DND-41 (cell line): ENCODE data around the gene TCL1B.

Experiments used
- ATAC-seq: fragments of 200-7000 bp; cut with Tn5 transposase; 3 replicates; pipeline ENCODE4 v1.9.1; 2021; ENCODE audit warnings: low read depth; ENCODE audit not compliant: insufficient read depth
- DNase-seq: peaks from one replicate; pipeline ENCODE4 v3.0.0-alpha.2; 2020
- H2AFZ ChIP-seq: 2 replicates; pipeline ENCODE4 v1.6.0; 2012; ENCODE audit warnings: low read depth, low read length
- H3K27ac ChIP-seq: 2 replicates; pipeline ENCODE4 v1.5.1; 2012; ENCODE audit warnings: low read length, inconsistent platforms
- H3K27me3 ChIP-seq: fragments of 200-600 bp; sonication (generic); 2 replicates; pipeline ENCODE4 v1.6.0; 2012; ENCODE audit warnings: low read length, mild to moderate bottlenecking, inconsistent platforms; ENCODE audit not compliant: insufficient read depth, poor library complexity
- H3K36me3 ChIP-seq: 2 replicates; pipeline ENCODE4 v1.5.1; 2012; ENCODE audit warnings: low read length, inconsistent platforms; ENCODE audit not compliant: insufficient read depth
- H3K4me1 ChIP-seq: 2 replicates; pipeline ENCODE4 v1.5.1; 2012; ENCODE audit warnings: mild to moderate bottlenecking, low read length; ENCODE audit not compliant: insufficient read depth
- H3K4me2 ChIP-seq: 2 replicates; pipeline ENCODE4 v1.6.0; 2012; ENCODE audit warnings: mild to moderate bottlenecking, moderate library complexity, low read length, inconsistent platforms; ENCODE audit not compliant: insufficient read depth
- H3K4me3 ChIP-seq, 2 experiments: fragments of 200-600 bp in 1 of 2; shearing (Covaris generic) in 1 of 2; 2 replicates each; pipeline ENCODE4 v1.5.1; 2012 to 2016; ENCODE audit warnings: inconsistent platforms in 2 of 2, low read length in 2 of 2, mild to moderate bottlenecking in 2 of 2, low read depth in 1 of 2, moderate library complexity in 1 of 2
- H3K79me2 ChIP-seq: 2 replicates; pipeline ENCODE4 v1.6.0; 2012; ENCODE audit warnings: low read length, inconsistent platforms; ENCODE audit not compliant: insufficient read depth
- H3K9ac ChIP-seq: 2 replicates; pipeline ENCODE4 v1.6.0; 2012; ENCODE audit warnings: low read depth, mild to moderate bottlenecking, inconsistent platforms, low read length, moderate library complexity
- H3K9me3 ChIP-seq: 2 replicates; pipeline ENCODE4 v1.5.1; 2012; ENCODE audit warnings: low read length, moderate library complexity, mild to moderate bottlenecking, inconsistent platforms; ENCODE audit not compliant: insufficient read depth, severe bottlenecking
- H4K20me1 ChIP-seq: 2 replicates; pipeline ENCODE4 v1.6.0; 2012; ENCODE audit warnings: low read length; ENCODE audit not compliant: insufficient read depth
- CTCF ChIP-seq: IDR thresholded peaks from 2 replicates; pipeline ENCODE4 v1.5.1; 2012; ENCODE audit warnings: borderline replicate concordance, low read length, moderate library complexity, mild to moderate bottlenecking; ENCODE audit not compliant: poor library complexity, severe bottlenecking; ENCODE audit errors: extremely low read depth
- EZH2 ChIP-seq: IDR thresholded peaks from 3 replicates; pipeline ENCODE4 v1.6.1; 2012; ENCODE audit warnings: borderline replicate concordance, low read depth, mild to moderate bottlenecking, moderate library complexity, low read length, inconsistent platforms; ENCODE audit not compliant: severe bottlenecking

TCL1B gene

DNA sequence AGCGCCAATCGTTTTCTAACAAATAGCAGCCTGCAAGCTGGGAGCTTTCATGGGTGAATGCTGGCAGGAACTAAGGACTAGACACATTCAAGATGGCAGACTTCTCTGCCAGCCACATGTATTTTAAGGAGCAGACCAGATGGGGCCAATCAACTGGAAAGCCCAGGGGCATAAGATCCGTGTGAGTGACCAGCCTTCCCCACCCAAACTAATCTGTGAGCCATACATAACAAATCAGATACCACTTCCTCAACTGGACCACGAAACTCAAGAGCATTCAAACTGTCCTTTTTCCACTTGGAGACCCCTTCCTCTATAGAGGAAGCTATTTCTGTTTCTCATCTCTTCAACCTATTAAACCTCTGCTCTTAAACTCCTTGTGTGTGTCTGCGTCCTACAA lies 9.7 kb downstream of the TCL1B start:
- Histone ChIP-seq H3K79me2 (no peaks in the 10 kb centered on the region), H3K4me1 (no peaks in the 10 kb centered on the region), H3K9ac (no peak overlapping the region), H2AFZ (no peak overlapping the region), H3K4me3 (no peak overlapping the region), H3K9me3 (no peaks in the 10 kb centered on the region), H3K27ac (no peak overlapping the region), H3K36me3 (no peaks in the 10 kb centered on the region), H3K4me2 (no peak overlapping the region), H3K27me3 (no peaks in the 10 kb centered on the region), H4K20me1 (no peaks in the 10 kb centered on the region)
- TF ChIP-seq EZH2 (no peak), CTCF (no peak)
- DNase-seq (no peak), ATAC-seq (no peak)

- Histone ChIP-seq H4K20me1 (no peaks in the 10 kb centered on the region), H3K9me3 (no peaks in the 10 kb centered on the region), H2AFZ (no peak overlapping the region), H3K4me1 (no peaks in the 10 kb centered on the region), H3K27ac (no peak overlapping the region), H3K4me3 (no peak overlapping the region), H3K79me2 (no peaks in the 10 kb centered on the region), H3K27me3 (no peaks in the 10 kb centered on the region), H3K9ac (no peak overlapping the region), H3K4me2 (no peak overlapping the region), H3K36me3 (no peaks in the 10 kb centered on the region)
- no peak for ATAC-seq
- DNase-seq: no peak
- no peak for TF ChIP-seq CTCF
- no peak for TF ChIP-seq EZH2
Measured at GRCh38 chr14:95696741-95697140, 10.5 kb downstream of the TCL1B start.

- no peaks in the 10 kb centered on the region for H3K4me1 ChIP-seq
- H3K27me3 ChIP-seq: peaks cover 3% of the 10 kb centered on the region
- no peaks in the 10 kb centered on the region for H3K9me3 ChIP-seq
- H3K9ac ChIP-seq: no peak overlapping the region
- H3K4me2 ChIP-seq: no peak overlapping the region
- no peaks in the 10 kb centered on the region for H3K36me3 ChIP-seq
- no peak for DNase-seq
- no peaks in the 10 kb centered on the region for H3K79me2 ChIP-seq
- TF ChIP-seq CTCF (no peak), EZH2 (no peak)
- no peak overlapping the region for H2AFZ ChIP-seq
- no peak overlapping the region for H3K4me3 ChIP-seq
- H4K20me1 ChIP-seq: no peaks in the 10 kb centered on the region
- no peak for ATAC-seq
- no peak overlapping the region for H3K27ac ChIP-seq
Measured at GRCh38 chr14:95697764-95698163, 11.5 kb downstream of the TCL1B start.

DNA sequence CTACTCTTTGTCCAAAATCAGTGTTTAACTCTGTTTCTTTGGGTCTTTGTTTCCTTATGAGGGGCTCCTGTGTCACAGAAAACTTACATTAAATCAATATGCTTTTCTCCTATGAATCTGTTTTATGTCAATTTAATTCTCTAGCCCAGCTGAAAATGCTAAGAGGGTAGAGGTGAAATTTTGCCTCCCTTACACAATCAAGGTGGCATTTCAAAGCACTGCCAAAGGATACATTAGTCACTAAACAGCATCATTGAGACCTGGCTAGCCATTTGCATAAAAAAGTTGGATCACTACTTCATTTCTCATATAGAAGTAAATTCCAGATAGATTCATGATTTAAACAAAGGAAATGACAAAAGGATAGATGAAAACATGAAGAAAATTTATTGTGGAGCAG lies 12.1 kb downstream of the TCL1B start:
- no peak for ATAC-seq
- Histone ChIP-seq H3K9me3 (no peaks in the 10 kb centered on the region), H3K36me3 (no peaks in the 10 kb centered on the region), H3K27ac (no peak overlapping the region), H4K20me1 (no peaks in the 10 kb centered on the region), H3K4me3 (no peak overlapping the region), H2AFZ (no peak overlapping the region), H3K4me2 (no peak overlapping the region), H3K27me3 (peaks cover 3% of the 10 kb centered on the region), H3K9ac (no peak overlapping the region), H3K4me1 (no peaks in the 10 kb centered on the region), H3K79me2 (no peaks in the 10 kb centered on the region)
- DNase-seq: no peak
- no peak for TF ChIP-seq EZH2
- TF ChIP-seq CTCF: no peak
